Gastrocnemius medialis (tissue), 4 donors: ENCODE data around the gene MRM3. TPM values are rescaled to one million over a fixed set of nuclear protein-coding genes. Genes with fewer than 3 reads are reported as not detected.

Experiments used
- ATAC-seq, 2 donors: fragments of 150-250 bp; one replicate each; pipeline ENCODE4 v1.9.1; 2016
- DNase-seq, 2 donors: peaks; one replicate each; pipeline ENCODE4 v3.0.0-alpha.2; 2019
- H3K27ac ChIP-seq, 4 donors: fragments of 200-600 bp; sonication (generic); 1 replicate in 1 of 4; 2 replicates in 3 of 4; pipeline ENCODE4 v1.5.1; 2016 to 2018; ENCODE audit warnings: mild to moderate bottlenecking in 2 of 4, moderate library complexity in 1 of 4
- H3K27me3 ChIP-seq, 3 donors: fragments of 200-600 bp; sonication (generic) in 2 of 3; 1 replicate in 1 of 3; 2 replicates in 2 of 3; pipeline versions ENCODE4 v1.5.1 to v1.6.0; 2016 to 2019; ENCODE audit warnings: mild to moderate bottlenecking in 1 of 3, moderate library complexity in 1 of 3
- H3K36me3 ChIP-seq, 2 donors: fragments of 200-600 bp; sonication (generic) in 1 of 2; one replicate each; pipeline ENCODE4 v1.5.1; 2017 to 2018
- H3K4me1 ChIP-seq, 2 donors: fragments of 200-600 bp; sonication (generic) in 1 of 2; one replicate each; pipeline ENCODE4 v1.5.1; 2016 to 2017; ENCODE audit warnings: mild to moderate bottlenecking in 2 of 2
- H3K4me3 ChIP-seq, 4 donors: fragments of 200-600 bp; sonication (generic) in 3 of 4; 1 replicate in 1 of 4; 2 replicates in 3 of 4; pipeline ENCODE4 v1.5.1; 2016 to 2019; ENCODE audit warnings: mild to moderate bottlenecking in 2 of 4
- H3K9me3 ChIP-seq, 3 donors: fragments of 200-600 bp; sonication (generic) in 2 of 3; 1 replicate in 1 of 3; 2 replicates in 2 of 3; pipeline ENCODE4 v1.5.1; 2016 to 2019
- POLR2A ChIP-seq, 2 donors: fragments of 450-650 bp; IDR thresholded peaks; one replicate each; pipeline ENCODE4 v1.6.1; 2017; ENCODE audit warnings: antibody characterized with exemption in 2 of 2, mild to moderate bottlenecking in 2 of 2, moderate library complexity in 2 of 2
- in situ Hi-C, 4 donors: fragments of 200-750 bp; cut with MboI; loops; one replicate each; pipeline versions ENCODE4 v1.15.0 to v1.8.0; 2017; ENCODE audit warnings: low sequenced_read_pairs in 4 of 4
- intact Hi-C: fragments of 100-400 bp; cut with DNase I; formaldehyde crosslinking; loops from one replicate; pipeline ENCODE4 v1.15.1; 2023; ENCODE audit warnings: low total_unique reads
- total RNA-seq, 4 donors: library from RNA; depleted of rRNA; stranded (reverse); fragments of >200 nt; gene quantifications; one replicate each; pipeline versions ENCODE4 v1.1.0 to v1.2.3, GENCODE V29; 2016
- TF ChIP-seq, protein P1 (sequence below), 5 experiments: fragments of 450-650 bp in 3 of 5; fragments of 200-600 bp in 2 of 5; sonication (generic) in 2 of 5; IDR thresholded peaks in 4 of 5; conservative IDR thresholded peaks in 1 of 5; 1 replicate in 4 of 5; 2 replicates in 1 of 5; pipeline ENCODE4 v1.5.1; 2016 to 2019; ENCODE audit warnings: antibody characterized with exemption in 5 of 5, mild to moderate bottlenecking in 3 of 5, moderate library complexity in 3 of 5

MRM3 gene
- total RNA-seq, 4 donors from 2014 or later, result 24.2 to 58.2 (median 33.0) TPM

DNA sequence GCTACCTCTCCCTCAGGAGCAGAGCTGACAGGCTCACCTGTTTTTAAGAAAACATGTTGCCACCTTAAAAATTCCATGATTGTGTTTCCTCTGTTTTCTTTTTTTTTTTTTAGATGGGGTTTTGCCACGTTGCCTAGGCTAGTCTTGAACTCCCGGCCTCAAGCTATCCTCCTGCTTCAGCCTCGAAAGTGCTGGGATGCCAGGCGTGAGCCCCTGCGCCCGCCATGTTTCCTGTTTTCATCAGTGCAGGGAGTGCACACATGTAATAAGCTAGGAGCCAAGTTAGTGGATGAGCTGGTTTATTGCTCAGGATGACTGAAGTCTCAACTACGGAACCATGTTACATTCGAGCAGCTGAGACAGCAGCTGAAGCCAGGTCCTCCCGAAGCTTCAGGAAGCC lies 13.6 kb downstream of the MRM3 start:
- ATAC-seq, result no peak

DNA sequence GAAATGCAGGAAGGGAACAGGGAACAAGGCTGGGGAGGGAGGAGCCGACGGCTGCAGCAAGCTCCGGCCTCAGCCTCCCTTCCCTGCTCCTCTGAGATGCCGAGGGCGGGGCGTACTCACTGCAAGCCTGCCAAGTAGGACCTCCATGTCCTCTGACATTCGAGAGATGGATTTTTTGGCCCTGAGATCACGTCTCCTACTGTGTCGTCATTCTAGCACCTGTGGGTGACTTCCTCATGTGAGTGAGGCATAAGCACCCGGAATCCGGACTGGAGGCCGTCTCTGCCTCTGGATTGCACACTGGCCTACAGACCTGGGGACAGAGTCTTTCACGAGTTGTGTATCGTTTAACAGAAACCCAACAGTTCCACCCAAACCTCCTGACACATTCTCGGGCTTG lies 14.5 kb downstream of the MRM3 start:
- peak in 1 of 2 donors; percentile 28 for DNase-seq
- in situ Hi-C loops, result no loop called here
- H3K27ac ChIP-seq, result peak overlapping the region; percentile 5 to 77 (median 72)

More for the DNA sequence above, 13.6 kb downstream of the MRM3 start:
- H3K27ac ChIP-seq, result peak overlapping the region; percentile 67 to 78 (median 74)
- intact Hi-C loops, result loop anchor here (1.0 to 5.0 kb wide), 3 partner anchors 186 to 261 kb away; partner anchors contain the start of gene TIMM22
- TF ChIP-seq, protein P1, sequence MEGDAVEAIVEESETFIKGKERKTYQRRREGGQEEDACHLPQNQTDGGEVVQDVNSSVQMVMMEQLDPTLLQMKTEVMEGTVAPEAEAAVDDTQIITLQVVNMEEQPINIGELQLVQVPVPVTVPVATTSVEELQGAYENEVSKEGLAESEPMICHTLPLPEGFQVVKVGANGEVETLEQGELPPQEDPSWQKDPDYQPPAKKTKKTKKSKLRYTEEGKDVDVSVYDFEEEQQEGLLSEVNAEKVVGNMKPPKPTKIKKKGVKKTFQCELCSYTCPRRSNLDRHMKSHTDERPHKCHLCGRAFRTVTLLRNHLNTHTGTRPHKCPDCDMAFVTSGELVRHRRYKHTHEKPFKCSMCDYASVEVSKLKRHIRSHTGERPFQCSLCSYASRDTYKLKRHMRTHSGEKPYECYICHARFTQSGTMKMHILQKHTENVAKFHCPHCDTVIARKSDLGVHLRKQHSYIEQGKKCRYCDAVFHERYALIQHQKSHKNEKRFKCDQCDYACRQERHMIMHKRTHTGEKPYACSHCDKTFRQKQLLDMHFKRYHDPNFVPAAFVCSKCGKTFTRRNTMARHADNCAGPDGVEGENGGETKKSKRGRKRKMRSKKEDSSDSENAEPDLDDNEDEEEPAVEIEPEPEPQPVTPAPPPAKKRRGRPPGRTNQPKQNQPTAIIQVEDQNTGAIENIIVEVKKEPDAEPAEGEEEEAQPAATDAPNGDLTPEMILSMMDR (IDR thresholded peaks at IDR 0.05 in 4 of 5, conservative IDR thresholded peaks at IDR 0.05 in 1 of 5), result no peak
- TF ChIP-seq POLR2A (IDR thresholded peaks at IDR 0.05), result no peak
- peak in 1 of 2 donors; percentile 9 for DNase-seq
- peaks cover 27 to 37% of the 10 kb centered on the region in 2 donors for H3K4me1 ChIP-seq
- no peaks in the 10 kb centered on the region for H3K27me3 ChIP-seq
- peak overlapping the region in 2 of 4 donors; percentile 48 to 74 for H3K4me3 ChIP-seq
- in situ Hi-C loops, result no loop called here
- H3K36me3 ChIP-seq, result peaks cover 0 to 24% of the 10 kb centered on the region in 2 donors
- no peaks in the 10 kb centered on the region for H3K9me3 ChIP-seq

DNA sequence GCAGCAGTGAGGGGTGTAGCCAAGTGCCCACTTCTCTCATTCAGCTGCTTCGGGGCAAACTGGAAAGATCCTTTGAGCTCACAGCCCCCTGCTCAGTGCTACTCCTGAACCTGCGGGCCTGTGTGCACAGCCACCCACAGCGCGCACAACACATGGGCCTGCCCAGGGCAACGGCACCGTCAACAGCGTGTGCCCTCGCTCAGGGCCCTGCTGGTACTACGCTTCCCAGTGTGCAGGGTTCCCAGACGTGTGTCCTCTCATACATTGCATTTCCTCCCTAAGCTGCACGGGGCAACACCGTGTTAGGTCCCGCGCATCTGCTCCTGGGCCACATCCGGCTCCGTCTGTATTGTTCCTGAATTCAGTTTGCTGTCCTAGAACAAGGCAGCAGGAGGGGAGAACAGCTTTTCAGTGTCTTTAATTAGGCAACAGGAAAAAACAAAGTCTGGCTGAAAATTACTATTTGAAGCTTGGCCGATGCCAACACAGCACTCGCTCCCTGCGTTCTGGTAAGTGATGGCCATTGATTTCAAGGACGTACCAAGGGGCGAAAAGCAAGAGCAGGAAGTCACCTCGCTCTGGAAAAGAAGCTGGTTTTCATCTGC lies 15.2 kb downstream of the MRM3 start:
- DNase-seq (peak in 1 of 2 donors; percentile 14), ATAC-seq (no peak)
- peaks cover 0 to 15% of the 10 kb centered on the region in 2 donors for H3K36me3 ChIP-seq
- H3K27ac ChIP-seq, result peak overlapping the region; percentile 5 to 77 (median 72)
- no peak overlapping the region for H3K4me3 ChIP-seq
- intact Hi-C loops, result loop anchor here (5.0 kb wide), 1 partner anchor 200 kb away; the partner anchor contains the start of gene TIMM22
- TF ChIP-seq, protein P1 (IDR thresholded peaks at IDR 0.05 in 4 of 5, conservative IDR thresholded peaks at IDR 0.05 in 1 of 5), result no peak
- no peak for TF ChIP-seq POLR2A (IDR thresholded peaks at IDR 0.05)
- H3K9me3 ChIP-seq, result no peaks in the 10 kb centered on the region
- H3K27me3 ChIP-seq, result no peaks in the 10 kb centered on the region
- peaks cover 33 to 44% of the 10 kb centered on the region in 2 donors for H3K4me1 ChIP-seq
- in situ Hi-C loops, result no loop called here

More for the DNA sequence above, 14.5 kb downstream of the MRM3 start:
- TF ChIP-seq, protein P1 (IDR thresholded peaks at IDR 0.05 in 4 of 5, conservative IDR thresholded peaks at IDR 0.05 in 1 of 5), result no peak
- TF ChIP-seq POLR2A (IDR thresholded peaks at IDR 0.05), result no peak
- Histone ChIP-seq H3K27me3 (no peaks in the 10 kb centered on the region), H3K36me3 (peaks cover 0 to 22% of the 10 kb centered on the region in 2 donors), H3K4me3 (no peak overlapping the region), H3K4me1 (peaks cover 27 to 37% of the 10 kb centered on the region in 2 donors), H3K9me3 (no peaks in the 10 kb centered on the region)
- ATAC-seq, result no peak
- intact Hi-C loops, result loop anchor here (5.0 kb wide), 1 partner anchor 201 kb away; the partner anchor contains the start of gene TIMM22

DNA sequence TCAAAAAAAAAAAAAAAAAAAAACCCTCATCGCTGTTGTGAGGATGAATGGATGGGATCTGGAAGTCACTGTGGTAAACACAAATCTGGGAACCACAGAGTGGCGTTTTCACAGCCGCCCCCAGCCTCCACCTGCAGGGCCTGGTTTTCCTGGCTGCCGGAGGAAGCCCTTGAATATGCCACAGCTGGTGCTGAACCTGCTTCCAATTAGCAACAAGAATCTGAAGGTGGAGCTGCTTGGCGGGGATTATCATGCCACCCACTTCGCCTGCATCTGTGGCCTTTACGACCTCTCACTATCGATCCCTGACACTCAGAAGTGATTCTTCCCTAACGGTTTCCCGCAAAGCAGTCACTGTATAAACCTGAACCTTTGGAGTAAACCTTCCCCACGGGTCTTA lies 16.1 kb downstream of the MRM3 start:
- TF ChIP-seq POLR2A (IDR thresholded peaks at IDR 0.05), result no peak
- TF ChIP-seq, protein P1 (IDR thresholded peaks at IDR 0.05 in 4 of 5, conservative IDR thresholded peaks at IDR 0.05 in 1 of 5), result no peak
- Histone ChIP-seq H3K4me1 (peaks cover 37 to 51% of the 10 kb centered on the region in 2 donors), H3K9me3 (no peaks in the 10 kb centered on the region), H3K4me3 (no peak overlapping the region), H3K36me3 (peaks cover 0 to 13% of the 10 kb centered on the region in 2 donors), H3K27me3 (no peaks in the 10 kb centered on the region), H3K27ac (peak overlapping the region in 3 of 4 donors; percentile 70 to 77 (median 76))
- DNase-seq (no peak), ATAC-seq (no peak)
- in situ Hi-C loops, result no loop called here
- intact Hi-C loops, result loop anchor here (2.0 to 5.0 kb wide), 2 partner anchors 105 to 199 kb away; partner anchors contain the start of gene TIMM22
